Measurements from ENCODE around the gene MMP20. TPM values are rescaled to one million over a fixed set of nuclear protein-coding genes. Genes with fewer than 3 reads are reported as not detected.

The MMP20 gene
- total RNA-seq, 1 experiment from 2014 or later, result not detected

DNA sequence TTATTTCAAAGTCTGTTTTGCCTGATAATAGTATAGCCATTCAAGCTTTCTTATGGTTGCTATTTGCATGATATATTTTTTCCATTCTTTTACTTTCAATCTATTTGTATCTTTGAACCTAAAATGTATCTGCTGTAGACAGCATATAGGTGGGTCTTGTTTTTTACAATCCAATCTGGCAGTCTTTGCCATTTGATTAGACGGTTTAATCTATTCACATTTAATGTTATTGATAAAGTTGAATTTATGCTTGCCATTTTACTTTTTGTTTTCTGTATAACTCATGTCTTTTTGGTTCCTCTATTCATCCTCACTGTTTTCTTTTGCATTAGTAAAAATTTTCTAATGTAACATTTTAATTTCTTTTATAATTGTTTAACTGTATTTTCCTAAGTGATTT is 37.4 kb downstream of the MMP20 start:
- no peak overlapping the region for H2AFZ ChIP-seq (ENCODE audit: low read length)
- no peaks in the 10 kb centered on the region for H3K79me1 ChIP-seq (ENCODE audit: insufficient read depth, low read depth, low read length, poor library complexity, severe bottlenecking)
- no peak overlapping the region for H3K18ac ChIP-seq (ENCODE audit: insufficient read length, low read depth, low read length)
- no peaks in the 10 kb centered on the region for H3K9me3 ChIP-seq (ENCODE audit: control insufficient read depth, low read depth, low read length)
- TF ChIP-seq, protein P1, sequence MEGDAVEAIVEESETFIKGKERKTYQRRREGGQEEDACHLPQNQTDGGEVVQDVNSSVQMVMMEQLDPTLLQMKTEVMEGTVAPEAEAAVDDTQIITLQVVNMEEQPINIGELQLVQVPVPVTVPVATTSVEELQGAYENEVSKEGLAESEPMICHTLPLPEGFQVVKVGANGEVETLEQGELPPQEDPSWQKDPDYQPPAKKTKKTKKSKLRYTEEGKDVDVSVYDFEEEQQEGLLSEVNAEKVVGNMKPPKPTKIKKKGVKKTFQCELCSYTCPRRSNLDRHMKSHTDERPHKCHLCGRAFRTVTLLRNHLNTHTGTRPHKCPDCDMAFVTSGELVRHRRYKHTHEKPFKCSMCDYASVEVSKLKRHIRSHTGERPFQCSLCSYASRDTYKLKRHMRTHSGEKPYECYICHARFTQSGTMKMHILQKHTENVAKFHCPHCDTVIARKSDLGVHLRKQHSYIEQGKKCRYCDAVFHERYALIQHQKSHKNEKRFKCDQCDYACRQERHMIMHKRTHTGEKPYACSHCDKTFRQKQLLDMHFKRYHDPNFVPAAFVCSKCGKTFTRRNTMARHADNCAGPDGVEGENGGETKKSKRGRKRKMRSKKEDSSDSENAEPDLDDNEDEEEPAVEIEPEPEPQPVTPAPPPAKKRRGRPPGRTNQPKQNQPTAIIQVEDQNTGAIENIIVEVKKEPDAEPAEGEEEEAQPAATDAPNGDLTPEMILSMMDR (conservative IDR thresholded peaks at IDR 0.05), result no peak
- no peak overlapping the region for H3K27ac ChIP-seq (ENCODE audit: insufficient read length, low read depth, low read length)
- H4K20me1 ChIP-seq (ENCODE audit: control insufficient read depth, insufficient read depth, insufficient read length), result no peaks in the 10 kb centered on the region
- H2BK12ac ChIP-seq (ENCODE audit: insufficient read length, low read depth, low read length), result no peak overlapping the region
- no peak overlapping the region for H3K4me2 ChIP-seq (ENCODE audit: insufficient read depth, insufficient read length, low read length)
- no peak overlapping the region for H3K14ac ChIP-seq (ENCODE audit: insufficient read depth, low read length)
- no peak overlapping the region for H2BK20ac ChIP-seq (ENCODE audit: low read depth, low read length, poor library complexity, severe bottlenecking)
- no peak overlapping the region for H4K5ac ChIP-seq (ENCODE audit: insufficient read length, low read depth, low read length)
- H3K4ac ChIP-seq (ENCODE audit: low read depth, low read length), result no peak overlapping the region
- Mint-ChIP-seq H3K27me3 (ENCODE audit: low read depth) (no peaks in the 10 kb centered on the region), H3K9me3 (peaks cover 0 to 4% of the 10 kb centered on the region in 2 experiments; a peak in 1 of 5 replicates), H3K27ac (no peak overlapping the region), H3K4me3 (no peak overlapping the region), H3K4me1 (peaks cover 7% of the 10 kb centered on the region in 2 experiments), H3K36me3 (ENCODE audit: insufficient read depth in 1 of 3, low read depth in 3 of 3) (no peaks in the 10 kb centered on the region)
- H3K9ac ChIP-seq (ENCODE audit: extremely low read depth, insufficient read length, low read length), result no peak overlapping the region
- no peak overlapping the region for H3T11ph ChIP-seq (ENCODE audit: low read length)
- H3K27me3 ChIP-seq (ENCODE audit: insufficient read depth, low read length), result no peaks in the 10 kb centered on the region
- H2BK15ac ChIP-seq (ENCODE audit: low read depth, low read length), result no peak overlapping the region
- WGBS (ENCODE audit: extremely low coverage, insufficient read length, low lambda C conversion rate), result no CpG with 5 or more reads among the region's 1 CpG
- H3K4me1 ChIP-seq (ENCODE audit: insufficient read depth, low read length), result no peaks in the 10 kb centered on the region
- no peak for DNase-seq
- no peak overlapping the region for H2AK5ac ChIP-seq (ENCODE audit: insufficient read length, low read length)
- H3K23me2 ChIP-seq (ENCODE audit: insufficient read length, low read depth, low read length, poor library complexity, severe bottlenecking), result no peaks in the 10 kb centered on the region
- H3K56ac ChIP-seq (ENCODE audit: insufficient read length, low read depth, low read length), result no peak overlapping the region
- no peak overlapping the region for H3K23ac ChIP-seq (ENCODE audit: insufficient read length, low read depth, low read length)
- H2BK120ac ChIP-seq (ENCODE audit: low read depth, low read length, poor library complexity, severe bottlenecking), result no peak overlapping the region
- no peaks in the 10 kb centered on the region for H3K79me2 ChIP-seq (ENCODE audit: insufficient read depth, low read length)
- H4K91ac ChIP-seq (ENCODE audit: insufficient read length, low read depth, low read length), result no peak overlapping the region
- H4K8ac ChIP-seq (replicated peaks; ENCODE audit: insufficient read length, low read depth, low read length), result no peak overlapping the region
- H2BK5ac ChIP-seq (ENCODE audit: insufficient read length, low read length), result no peak overlapping the region

Data from H9 (cell line).